HepG2 (cell line): Measurements from ENCODE around the gene ISLR. TPM values are rescaled to one million over a fixed set of nuclear protein-coding genes. Genes with fewer than 3 reads are reported as not detected.

Source experiments
- ATAC-seq: fragments of 200-7000 bp; cut with Tn5 transposase; 3 replicates; pipeline ENCODE4 v1.9.1; 2020; ENCODE audit warnings: mild to moderate bottlenecking, moderate library complexity
- BruUV-seq: library from RNA; stranded (reverse); fragments of 400-500 nt; replicated peaks from 2 replicates; lab custom pipeline; 2021; lab: Mats Ljungman, UMichigan
- CTCF ChIA-PET: fragments of 300-600 bp; formaldehyde crosslinking; extraction: SDS; loops from one replicate; lab custom pipeline; 2021; ENCODE audit warnings: low total read pairs, inconsistent platforms, low intra/inter-chr PET ratio; lab: Yijun Ruan, JAX
- POLR2A ChIA-PET: fragments of 350-600 bp; sonication (Branson Sonifier 250); formaldehyde crosslinking; loops from one replicate; lab custom pipeline; 2020; ENCODE audit warnings: antibody characterized with exemption, inconsistent platforms; lab: Yijun Ruan, JAX
- DNase-seq: peaks from one replicate; pipeline ENCODE4 v3.0.0-alpha.2; 2015; ENCODE audit warnings: low spot score
- FAIRE-seq: peaks from 3 replicates; lab custom pipeline; 2011; peaks lifted over from hg19 to GRCh38; lab: Jason Lieb, UNC
- H2AFZ ChIP-seq: one replicate; pipeline ENCODE4 v1.6.1; 2011; ENCODE audit warnings: low read length, inconsistent platforms
- H3K27ac ChIP-seq: fragments of 300-600 bp; 3 replicates; pipeline ENCODE4 v1.8.0; 2011; ENCODE audit warnings: mixed run types, mild to moderate bottlenecking, mixed read lengths, low read length, inconsistent platforms; ENCODE audit not compliant: insufficient read depth; ENCODE audit errors: extremely low read length
- H3K27me3 ChIP-seq, 2 experiments: fragments of 200-600 bp in 1 of 2; 2 replicates in 1 of 2; 3 replicates in 1 of 2; pipeline versions ENCODE4 v1.6.0 to v1.8.0; 2011; ENCODE audit warnings: low read length in 2 of 2, mild to moderate bottlenecking in 2 of 2, moderate library complexity in 2 of 2, inconsistent platforms in 1 of 2; ENCODE audit not compliant: insufficient read depth in 2 of 2, control insufficient read depth in 1 of 2
- H3K36me3 ChIP-seq, 2 experiments: fragments of 200-600 bp in 1 of 2; replicated peaks in 1 of 2; 2 replicates in 1 of 2; 3 replicates in 1 of 2; pipeline versions ENCODE4 v1.5.1 to v1.8.0; 2011; ENCODE audit warnings: low read length in 2 of 2, inconsistent platforms in 1 of 2; ENCODE audit not compliant: insufficient read depth in 2 of 2, control insufficient read depth in 1 of 2
- H3K4me1 ChIP-seq: 2 replicates; pipeline ENCODE4 v1.5.1; 2012; ENCODE audit warnings: low read length, inconsistent platforms; ENCODE audit not compliant: insufficient read depth
- H3K4me2 ChIP-seq: 2 replicates; pipeline ENCODE4 v1.6.0; 2011; ENCODE audit warnings: low read depth, low read length, inconsistent platforms
- H3K4me3 ChIP-seq, 3 experiments: fragments of 200-600 bp in 1 of 3; sonication (generic), shearing (Covaris generic) in 1 of 3; replicated peaks in 1 of 3; 2 replicates each; pipeline ENCODE4 v1.5.1; 2011 to 2016; ENCODE audit warnings: low read length in 3 of 3, inconsistent platforms in 2 of 3, low read depth in 2 of 3, mild to moderate bottlenecking in 2 of 3, control low read depth in 1 of 3, mixed read lengths in 1 of 3; ENCODE audit not compliant: insufficient read depth in 1 of 3
- H3K79me2 ChIP-seq: one replicate; pipeline ENCODE4 v1.6.1; 2011; ENCODE audit warnings: low read length, inconsistent platforms; ENCODE audit not compliant: insufficient read depth
- H3K9ac ChIP-seq: 2 replicates; pipeline ENCODE4 v1.6.0; 2011; ENCODE audit warnings: mild to moderate bottlenecking, low read depth, low read length, inconsistent platforms; ENCODE audit not compliant: insufficient read depth
- H3K9me3 ChIP-seq: 2 replicates; pipeline ENCODE4 v1.5.1; 2012; ENCODE audit warnings: mild to moderate bottlenecking, low read length
- H4K20me1 ChIP-seq: 2 replicates; pipeline ENCODE4 v1.6.0; 2011; ENCODE audit warnings: inconsistent platforms, mild to moderate bottlenecking, low read length, moderate library complexity; ENCODE audit not compliant: insufficient read depth
- CENPT ChIP-seq: sonication (generic); formaldehyde crosslinking; IDR thresholded peaks from 2 replicates; pipeline ENCODE4 v1.8.0; 2022; ENCODE audit warnings: low read depth, mild to moderate bottlenecking, moderate library complexity, missing genetic modification reagents
- HMG20A ChIP-seq: IDR thresholded peaks from 2 replicates; pipeline ENCODE4 v1.6.1; 2016; ENCODE audit warnings: borderline replicate concordance
- KLF13 ChIP-seq: sonication (generic); formaldehyde crosslinking; IDR thresholded peaks from 2 replicates; pipeline ENCODE4 v1.4.0; 2020; ENCODE audit warnings: mild to moderate bottlenecking, missing genetic modification reagents
- MAFG ChIP-seq: sonication (generic); formaldehyde crosslinking; IDR thresholded peaks from 2 replicates; pipeline ENCODE4 v1.5.1; 2020; ENCODE audit warnings: mild to moderate bottlenecking, missing genetic modification reagents
- MZF1 ChIP-seq: sonication (generic); formaldehyde crosslinking; IDR thresholded peaks from 2 replicates; pipeline ENCODE4 v1.8.1; 2023; ENCODE audit warnings: mild to moderate bottlenecking, missing genetic modification reagents, borderline replicate concordance
- NFYB ChIP-seq: sonication (generic); formaldehyde crosslinking; IDR thresholded peaks from 2 replicates; pipeline ENCODE4 v1.4.0; 2020; ENCODE audit warnings: missing genetic modification reagents
- RAD21 ChIP-seq: fragments of 450-650 bp; formaldehyde crosslinking; IDR thresholded peaks from 2 replicates; pipeline ENCODE4 v1.5.0; 2020; ENCODE audit warnings: mild to moderate bottlenecking
- XBP1 ChIP-seq: sonication (generic); formaldehyde crosslinking; IDR thresholded peaks from 2 replicates; pipeline ENCODE4 v1.5.0; 2020; ENCODE audit warnings: missing genetic modification reagents
- ZNF180 ChIP-seq: sonication (generic); formaldehyde crosslinking; IDR thresholded peaks from 2 replicates; pipeline ENCODE4 v1.4.0; 2020; ENCODE audit warnings: low read depth, missing genetic modification reagents, borderline replicate concordance
- ZNF367 ChIP-seq: sonication (generic); formaldehyde crosslinking; IDR thresholded peaks from 2 replicates; pipeline ENCODE4 v1.4.0; 2020; ENCODE audit warnings: missing genetic modification reagents, borderline replicate concordance
- ZNF567 ChIP-seq: sonication (generic); formaldehyde crosslinking; IDR thresholded peaks from 2 replicates; pipeline ENCODE4 v1.8.1; 2023; ENCODE audit warnings: mild to moderate bottlenecking, missing genetic modification reagents, borderline replicate concordance
- WGBS: methylation state at CpG from one replicate; pipeline ENCODE4 v1.1.6; 2017; ENCODE audit warnings: low lambda C conversion rate; 5-methylcytosine and 5-hydroxymethylcytosine counted together
- in situ Hi-C: cut with HindIII; loops from 2 replicates; pipeline ENCODE4 v1.10.0; 2017; ENCODE audit warnings: low pct_unique_long_range_greater_than_20kb; ENCODE audit not compliant: extremely low pct_ligation_motif_present
- intact Hi-C: fragments of 100-400 bp; cut with micrococcal nuclease; formaldehyde crosslinking; loops from one replicate; pipeline ENCODE4 v1.10.0; 2022; ENCODE audit not compliant: unreplicated experiment
- polyA plus RNA-seq, 8 experiments: library from polyadenylated mRNA; depleted of rRNA in 3 of 8; stranded (reverse) in 7 of 8; unstranded in 1 of 8; fragments of >200 nt; fragmentation: Illumina TruSeq in 4 of 8; extraction: Trizol in 4 of 8; gene quantifications; 2 replicates each; pipeline versions ENCODE4 v1.2.1 to v1.2.3, GENCODE V29; 2011 to 2016; ENCODE audit warnings: low read depth in 4 of 8, missing spikeins in 1 of 8, mixed read lengths in 1 of 8; ENCODE audit not compliant: insufficient read depth in 1 of 8
- total RNA-seq, 5 experiments: library from RNA; depleted of rRNA; stranded (reverse); fragments of >200 nt; fragmentation: Illumina TruSeq; extraction: Trizol; gene quantifications; 2 replicates each; pipeline ENCODE4 v1.2.3, GENCODE V29; 2016; ENCODE audit warnings: low read depth in 1 of 5
- TF ChIP-seq, protein P1 (sequence below): sonication (generic); formaldehyde crosslinking; conservative IDR thresholded peaks from 2 replicates; pipeline ENCODE4 v1.4.0; 2020; ENCODE audit warnings: missing genetic modification reagents
- TF ChIP-seq, protein P2 (sequence below): sonication (generic); formaldehyde crosslinking; IDR thresholded peaks from 2 replicates; pipeline ENCODE4 v1.5.0; 2020; ENCODE audit warnings: mild to moderate bottlenecking, missing genetic modification reagents, borderline replicate concordance

ISLR gene
- total and polyA plus RNA-seq, 2 of the 13 experiments (the other 11 are each of a cell fraction or from before 2014, with no cell fraction given): not detected

DNA sequence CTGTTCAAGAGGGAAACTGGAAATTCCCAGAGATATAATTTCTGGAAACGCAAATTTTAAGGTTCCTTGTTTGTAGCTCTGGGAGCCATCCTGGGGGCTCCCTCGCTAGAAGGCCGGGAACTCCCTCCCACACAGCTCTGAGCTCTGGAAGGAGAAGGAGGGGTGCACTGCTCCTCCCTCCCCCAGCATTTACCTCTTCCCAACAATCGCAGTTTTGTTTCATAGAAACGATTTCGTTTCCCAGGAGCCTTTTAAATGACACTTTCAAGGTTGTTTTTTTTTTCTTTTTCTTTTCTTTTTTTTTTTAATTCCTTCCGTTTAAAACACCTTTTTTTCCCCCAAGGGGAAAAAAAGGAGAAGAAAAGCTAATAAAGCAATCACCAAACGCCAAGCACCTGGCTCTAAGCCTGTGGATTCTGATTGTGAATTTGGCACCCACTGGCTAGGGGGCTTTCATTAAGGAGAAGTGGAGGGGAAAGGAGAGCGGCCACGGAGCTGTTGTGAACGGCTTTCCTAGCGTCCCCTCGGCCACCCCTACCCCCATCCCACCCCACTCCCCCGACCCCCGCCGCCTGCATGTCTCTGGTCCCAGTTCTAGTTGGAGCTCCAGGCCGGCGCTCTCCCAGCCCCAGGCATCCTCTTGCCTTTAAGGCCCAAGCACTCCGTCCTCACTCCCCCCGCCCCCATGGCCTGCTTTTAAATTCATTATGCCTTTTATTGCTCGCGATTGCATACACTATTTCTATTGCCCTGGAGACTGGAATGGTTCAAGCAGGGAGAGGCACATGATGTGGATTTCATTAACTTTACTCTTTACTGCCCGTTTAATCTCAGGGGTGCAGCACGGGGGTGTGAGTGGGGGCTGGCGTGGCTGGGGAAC lies 49.0 kb downstream of the ISLR start:
- ChIA-PET POLR2A (no interaction called here), CTCF (no interaction called here)
- 40% methylated on average over 25 of the region's 25 CpGs for WGBS
- H3K9ac ChIP-seq: no peak overlapping the region
- H3K36me3 ChIP-seq: no peaks in the 10 kb centered on the region
- no peaks in the 10 kb centered on the region for H3K79me2 ChIP-seq
- no peak overlapping the region for H3K27ac ChIP-seq
- no peak for FAIRE-seq
- DNase-seq: no peak
- no peak overlapping the region for H3K4me3 ChIP-seq
- H3K9me3 ChIP-seq: no peaks in the 10 kb centered on the region
- in situ Hi-C loops (no loop called here), intact Hi-C loops (no loop called here)
- no peak overlapping the region for H2AFZ ChIP-seq
- peaks cover 7 to 9% of the 10 kb centered on the region in 2 experiments; a peak in 3 of 5 replicates for H3K27me3 ChIP-seq
- no TSS peak for BruUV-seq
- H3K4me1 ChIP-seq: 0 out of 2 replicates have a peak, but pooled peaks cover 4% of the 10 kb centered on the region
- H3K4me2 ChIP-seq: no peak overlapping the region
- TF ChIP-seq XBP1 (CRISPR knock-in tag) (no peak), ZNF180 (CRISPR knock-in tag) (no peak), KLF13 (CRISPR knock-in tag) (no peak), ZNF567 (CRISPR knock-in tag) (no peak), MZF1 (CRISPR knock-in tag) (no peak), HMG20A (CRISPR knock-in tag) (no peak), CENPT (no peak), ZNF367 (CRISPR knock-in tag) (no peak), RAD21 (CRISPR knock-in tag) (no peak), MAFG (CRISPR knock-in tag) (no peak), NFYB (CRISPR knock-in tag) (no peak)
- TF ChIP-seq, protein P1, sequence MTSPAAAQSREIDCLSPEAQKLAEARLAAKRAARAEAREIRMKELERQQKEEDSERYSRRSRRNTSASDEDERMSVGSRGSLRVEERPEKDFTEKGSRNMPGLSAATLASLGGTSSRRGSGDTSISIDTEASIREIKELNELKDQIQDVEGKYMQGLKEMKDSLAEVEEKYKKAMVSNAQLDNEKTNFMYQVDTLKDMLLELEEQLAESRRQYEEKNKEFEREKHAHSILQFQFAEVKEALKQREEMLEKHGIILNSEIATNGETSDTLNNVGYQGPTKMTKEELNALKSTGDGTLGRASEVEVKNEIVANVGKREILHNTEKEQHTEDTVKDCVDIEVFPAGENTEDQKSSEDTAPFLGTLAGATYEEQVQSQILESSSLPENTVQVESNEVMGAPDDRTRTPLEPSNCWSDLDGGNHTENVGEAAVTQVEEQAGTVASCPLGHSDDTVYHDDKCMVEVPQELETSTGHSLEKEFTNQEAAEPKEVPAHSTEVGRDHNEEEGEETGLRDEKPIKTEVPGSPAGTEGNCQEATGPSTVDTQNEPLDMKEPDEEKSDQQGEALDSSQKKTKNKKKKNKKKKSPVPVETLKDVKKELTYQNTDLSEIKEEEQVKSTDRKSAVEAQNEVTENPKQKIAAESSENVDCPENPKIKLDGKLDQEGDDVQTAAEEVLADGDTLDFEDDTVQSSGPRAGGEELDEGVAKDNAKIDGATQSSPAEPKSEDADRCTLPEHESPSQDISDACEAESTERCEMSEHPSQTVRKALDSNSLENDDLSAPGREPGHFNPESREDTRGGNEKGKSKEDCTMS (CRISPR knock-in tag): no peak
- TF ChIP-seq, protein P2, sequence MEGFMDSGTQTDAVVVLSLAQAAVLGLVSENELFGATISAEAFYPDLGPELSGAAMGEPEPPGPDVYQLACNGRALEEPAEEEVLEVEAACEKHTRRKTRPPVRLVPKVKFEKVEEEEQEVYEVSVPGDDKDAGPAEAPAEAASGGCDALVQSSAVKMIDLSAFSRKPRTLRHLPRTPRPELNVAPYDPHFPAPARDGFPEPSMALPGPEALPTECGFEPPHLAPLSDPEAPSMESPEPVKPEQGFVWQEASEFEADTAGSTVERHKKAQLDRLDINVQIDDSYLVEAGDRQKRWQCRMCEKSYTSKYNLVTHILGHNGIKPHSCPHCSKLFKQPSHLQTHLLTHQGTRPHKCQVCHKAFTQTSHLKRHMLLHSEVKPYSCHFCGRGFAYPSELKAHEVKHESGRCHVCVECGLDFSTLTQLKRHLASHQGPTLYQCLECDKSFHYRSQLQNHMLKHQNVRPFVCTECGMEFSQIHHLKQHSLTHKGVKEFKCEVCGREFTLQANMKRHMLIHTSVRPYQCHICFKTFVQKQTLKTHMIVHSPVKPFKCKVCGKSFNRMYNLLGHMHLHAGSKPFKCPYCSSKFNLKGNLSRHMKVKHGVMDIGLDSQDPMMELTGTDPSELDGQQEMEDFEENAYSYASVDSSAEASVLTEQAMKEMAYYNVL (CRISPR knock-in tag): no peak
- ATAC-seq: no peak
- H4K20me1 ChIP-seq: no peaks in the 10 kb centered on the region
